ENCODE results near the gene YIPF3.

DNA sequence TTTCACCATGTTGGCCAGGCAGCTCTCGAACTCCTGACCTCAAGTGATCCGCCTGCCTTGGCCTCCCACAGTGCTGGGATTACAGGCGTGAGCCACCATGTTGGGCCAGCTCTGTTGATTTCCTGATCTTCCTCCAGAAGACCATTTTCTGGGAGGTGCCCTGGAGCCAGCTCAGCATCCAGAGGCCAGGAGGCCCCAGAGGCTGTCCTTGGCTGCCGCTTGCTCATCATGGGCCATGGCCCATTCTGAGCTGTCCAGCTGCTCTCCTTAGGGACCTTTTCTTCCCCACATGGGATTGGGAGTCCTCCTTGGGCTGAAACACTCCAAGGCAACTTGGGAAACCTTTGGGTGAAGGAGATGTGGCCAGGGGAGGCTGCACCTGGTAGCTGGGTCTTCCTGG lies 22.0 kb downstream of the YIPF3 start:
- TF ChIP-seq EZH2 (IDR thresholded peaks at IDR 0.05; ENCODE audit: insufficient read depth, poor library complexity, severe bottlenecking) (no peak), EZH2phosphoT487 (IDR thresholded peaks at IDR 0.05; ENCODE audit: insufficient read depth, low read depth) (no peak)
